G401 (cell line): ENCODE data around the gene CACNB3. TPM values are rescaled to one million over a fixed set of nuclear protein-coding genes. Genes with fewer than 3 reads are reported as not detected.
A peak's percentile ranks its signal among the peaks of the same experiment; 100 is the strongest.
"Not testable (repeated sequence)": the region's sequence is repeated elsewhere in the genome, so short reads cannot be mapped to it uniquely, and the experiment has no call there.

ENCODE experiments used
- DNase-seq: peaks from one replicate; pipeline ENCODE4 v3.0.0-alpha.2; 2015; ENCODE audit warnings: low spot score
- in situ Hi-C: cut with HindIII; loops from 2 replicates; pipeline ENCODE4 v1.10.0; 2016; ENCODE audit warnings: low sequenced_read_pairs, mixed read lengths
- total RNA-seq: library from RNA; depleted of rRNA; stranded (reverse); fragments of >200 nt; shearing (Covaris generic); gene quantifications from 2 replicates; pipeline ENCODE4 v1.2.3, GENCODE V29; 2014

Gene CACNB3
- total RNA-seq, 1 experiment from 2014 or later, result 2.9 TPM

- in situ Hi-C loops, DNase-seq: not testable (repeated sequence)
These were observed 23.7 kb downstream of the CACNB3 start for GRCh38 chr12:48842021-48842420.

DNA sequence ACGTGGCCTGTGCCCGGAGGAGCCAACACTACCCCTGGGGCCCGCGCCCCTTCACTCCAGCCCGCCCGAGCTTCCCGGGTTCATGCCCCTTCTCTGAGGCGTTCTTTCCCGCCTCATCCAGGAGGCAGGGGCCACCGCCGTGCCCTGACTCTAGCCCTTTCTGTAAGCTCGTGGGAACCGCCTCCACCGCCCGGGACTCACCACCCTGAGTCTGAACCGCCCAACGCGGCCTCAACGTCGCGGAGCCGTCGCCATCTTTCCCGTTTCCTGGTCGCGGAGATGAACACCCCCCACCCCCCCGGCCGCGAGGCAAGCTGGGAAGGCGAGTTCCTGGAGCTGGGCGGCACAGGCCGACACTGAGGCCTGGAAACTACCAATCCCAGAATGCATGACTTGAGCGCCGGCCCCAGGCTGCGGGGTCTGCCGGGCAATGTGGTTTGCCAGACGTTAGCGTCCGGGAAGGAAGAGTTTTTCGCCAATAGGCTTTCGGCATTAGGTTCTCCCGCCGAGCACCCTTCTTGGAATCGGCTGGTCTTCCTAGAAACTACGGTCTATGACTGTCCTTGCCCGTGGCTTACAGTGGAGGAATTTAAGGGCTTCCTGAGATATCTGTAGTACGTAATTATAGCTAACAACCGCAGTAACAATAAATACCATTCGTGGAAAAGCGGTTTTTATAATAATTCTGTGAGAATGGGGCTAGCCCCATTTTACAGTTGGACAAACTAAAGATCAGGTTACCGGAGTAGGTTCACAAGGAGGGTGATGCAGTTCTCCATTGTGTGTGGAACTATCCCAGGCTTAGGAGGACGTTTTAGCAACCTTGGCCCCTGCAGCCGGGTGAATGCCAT lies 33.8 kb downstream of the CACNB3 start, which contains the start of gene DDX23:
DDX23 (minus strand) TSS at position 281 of the 851 bp plus-strand sequence. CDS start 6,381 bp downstream, outside the sequence.
- peak; percentile 99 for DNase-seq
- in situ Hi-C loops, result no loop called here

DNA sequence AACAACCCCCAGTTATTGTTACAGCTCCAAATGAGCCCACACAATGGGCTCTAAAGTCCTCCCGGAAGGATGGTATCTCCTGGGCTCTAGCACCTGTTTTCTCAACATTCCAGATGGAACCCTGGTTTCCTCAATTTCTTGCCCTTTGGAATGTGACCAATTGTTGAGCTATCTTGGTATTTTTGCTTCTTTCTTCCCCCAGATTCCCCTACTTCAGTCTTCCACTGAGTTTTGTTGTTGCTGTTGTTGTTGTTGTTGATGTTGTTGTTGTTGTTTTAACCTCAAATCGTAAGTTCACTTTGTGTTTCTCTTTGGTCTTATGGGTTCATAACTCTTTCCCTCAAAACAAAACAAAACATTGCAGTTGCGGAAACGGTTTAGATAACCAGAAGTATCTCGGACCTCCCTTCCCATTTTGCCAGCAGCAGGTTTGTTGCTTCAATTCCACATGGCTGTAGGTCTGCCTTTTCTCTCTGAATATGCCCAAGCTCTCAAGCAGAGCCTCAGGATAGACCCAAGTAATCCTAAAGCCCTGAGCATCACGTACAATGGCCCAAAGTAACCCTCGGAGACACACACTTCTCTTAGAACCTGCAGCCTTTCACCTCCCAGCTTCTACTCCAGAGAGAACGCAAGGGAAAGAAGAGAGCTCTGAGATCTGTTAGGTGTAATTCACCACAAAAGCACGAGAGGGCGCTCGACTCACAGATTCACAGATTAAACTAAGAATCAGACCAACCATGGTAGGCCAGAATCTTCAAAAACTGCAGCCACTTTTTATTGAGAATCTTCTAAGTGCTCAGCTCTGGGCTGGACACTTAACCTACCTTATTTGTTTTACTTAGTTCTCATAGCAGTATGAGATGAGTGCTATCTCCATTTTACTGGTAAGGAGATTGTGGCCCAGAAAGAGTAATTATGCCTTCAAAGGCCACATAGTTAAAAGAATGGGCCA lies 34.7 kb downstream of the CACNB3 start:
- in situ Hi-C loops, result no loop called here
- DNase-seq, result peak; percentile 95

DNA sequence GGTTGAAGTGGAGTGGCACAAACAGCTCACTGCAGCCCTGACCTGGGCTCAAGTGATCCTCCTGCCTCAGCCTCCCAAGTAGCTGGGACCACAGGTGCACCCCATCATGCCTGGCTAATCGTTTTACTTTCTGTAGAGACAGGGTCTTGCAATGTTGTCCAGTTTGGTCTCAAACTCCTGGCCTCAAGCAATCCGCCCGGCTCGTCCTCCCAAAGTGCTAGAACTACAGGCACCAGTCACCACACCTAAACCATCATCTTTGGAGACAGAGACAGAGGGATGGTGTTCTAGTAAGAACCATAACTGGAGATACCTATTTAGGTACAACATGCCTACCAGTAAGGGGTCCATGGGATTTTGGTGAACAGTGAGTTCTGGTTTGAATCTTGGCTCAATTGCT lies 36.2 kb downstream of the CACNB3 start:
- no peak for DNase-seq
- in situ Hi-C loops, result no loop called here

DNA sequence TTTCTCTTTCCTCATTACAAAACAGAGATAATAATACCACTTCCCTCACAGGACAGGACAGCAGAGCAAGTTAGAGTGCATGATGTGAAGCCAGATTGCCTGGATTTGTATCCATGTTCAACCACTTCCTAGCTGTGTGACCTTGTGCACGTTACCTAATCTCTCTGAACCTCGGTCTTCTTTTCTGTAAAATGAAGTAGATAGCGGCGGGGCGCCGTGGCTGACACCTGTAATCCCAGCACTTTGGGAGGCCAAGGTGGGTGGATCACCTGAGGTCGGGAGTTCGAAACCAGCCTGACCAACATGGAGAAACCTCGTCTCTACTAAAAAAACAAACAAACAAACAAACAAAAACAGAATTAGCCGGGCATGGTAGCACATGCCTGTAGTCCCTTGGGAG lies 36.6 kb downstream of the CACNB3 start:
- in situ Hi-C loops, DNase-seq: not testable (repeated sequence)

- DNase-seq, result no peak
- in situ Hi-C loops, result no loop called here
These were observed 38.1 kb downstream of the CACNB3 start for GRCh38 chr12:48856379-48856778.

GRCh38 chr12:48857278-48857994 lies 39.1 kb downstream of the CACNB3 start:
- in situ Hi-C loops, result no loop called here
- DNase-seq, result no peak

GRCh38 chr12:48858043-48858442 lies 39.7 kb downstream of the CACNB3 start:
- in situ Hi-C loops, result no loop called here
- no peak for DNase-seq

- in situ Hi-C loops, result no loop called here
These were observed 41.3 kb downstream of the CACNB3 start for GRCh38 chr12:48859607-48860006.

GRCh38 chr12:48860236-48860635 lies 41.9 kb downstream of the CACNB3 start:
- in situ Hi-C loops, result not testable (repeated sequence)

More at GRCh38 chr12:48859607-48860006, 41.3 kb downstream of the CACNB3 start:
- no peak for DNase-seq

GRCh38 chr12:48861111-48861510 lies 42.8 kb downstream of the CACNB3 start:
- DNase-seq, result no peak
- in situ Hi-C loops, result no loop called here

More at GRCh38 chr12:48860236-48860635, 41.9 kb downstream of the CACNB3 start:
- not testable (repeated sequence) for DNase-seq

DNA sequence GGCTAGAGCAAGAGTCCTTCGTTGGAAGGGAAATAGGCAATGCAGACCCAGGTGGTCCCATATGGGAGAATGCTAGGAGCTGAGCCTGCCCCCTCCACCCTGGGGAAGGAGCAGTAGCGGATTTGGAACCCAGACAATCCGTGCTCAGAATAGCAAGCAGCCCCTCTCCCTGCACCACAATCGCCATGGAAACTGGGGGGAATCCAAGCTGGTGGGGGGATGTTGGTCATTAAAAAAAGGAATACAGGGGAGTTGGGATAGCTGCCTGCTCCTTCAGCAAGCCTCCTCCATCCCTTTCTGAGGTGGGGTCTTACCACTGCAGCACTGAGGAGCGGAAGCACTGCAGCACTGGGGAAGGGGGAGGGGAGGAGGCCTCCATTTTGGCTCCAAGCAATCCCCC lies 44.5 kb downstream of the CACNB3 start:
- in situ Hi-C loops, result no loop called here
- DNase-seq, result no peak

DNA sequence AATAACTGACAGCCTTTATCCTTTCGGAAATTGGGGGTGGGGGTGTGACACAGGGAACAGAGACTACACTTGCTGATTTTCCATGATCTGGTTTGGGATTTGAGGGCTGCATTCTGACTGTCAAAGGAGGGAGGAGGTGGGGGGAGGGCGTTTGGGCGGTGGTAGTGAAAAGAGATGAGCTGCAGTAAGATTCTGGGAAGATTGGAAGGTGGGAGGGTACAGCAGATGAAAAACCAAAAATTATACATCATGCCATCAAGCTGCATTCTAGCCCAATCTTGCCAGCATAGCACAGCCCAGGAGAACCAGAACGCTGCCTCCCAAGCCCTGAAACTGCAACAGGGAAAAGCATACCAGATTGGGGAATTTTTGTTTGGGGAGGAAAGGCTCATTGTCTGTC lies 45.0 kb downstream of the CACNB3 start:
- DNase-seq, result no peak
- in situ Hi-C loops, result no loop called here

DNA sequence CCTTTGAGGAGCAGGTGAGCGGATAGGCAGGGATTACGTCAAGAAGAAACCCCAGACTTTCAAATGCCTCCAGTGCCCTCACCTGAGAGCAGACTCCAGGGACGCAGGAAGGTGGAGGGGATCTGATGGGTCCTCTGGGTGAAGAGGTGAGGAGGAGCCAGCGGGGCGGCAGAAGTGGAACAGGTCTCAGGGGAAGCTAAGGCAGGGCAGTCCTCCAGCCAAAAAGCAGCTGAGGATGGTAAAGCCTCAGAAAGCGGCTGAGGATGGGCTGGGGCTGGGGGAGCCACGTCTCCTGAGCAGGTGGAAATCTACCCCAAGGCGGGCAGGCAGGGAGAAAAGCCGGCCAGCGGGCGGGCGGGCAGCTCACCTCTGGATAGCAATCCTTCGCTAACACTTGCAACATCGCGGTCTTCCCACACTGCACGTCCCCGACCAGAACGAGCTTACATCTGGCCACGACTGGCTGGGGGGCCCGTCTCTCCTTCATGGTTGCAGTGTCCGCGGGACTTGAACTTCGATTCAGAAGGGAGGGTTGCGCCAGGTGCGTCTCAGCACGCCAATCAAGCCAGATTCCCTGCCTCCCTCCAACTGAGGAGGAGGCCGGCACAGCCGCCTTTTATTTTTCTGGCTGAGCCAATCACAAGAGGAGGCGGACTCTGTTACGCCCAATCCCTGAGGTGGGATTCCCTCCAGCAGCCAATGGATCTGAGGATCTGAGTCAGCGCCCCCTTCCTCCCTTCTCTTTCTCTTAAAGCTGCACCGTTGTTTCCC lies 47.2 kb downstream of the CACNB3 start, which contains the start of gene RND1:
RND1 (minus strand) TSS at position 590 of the 771 bp plus-strand sequence; CDS start at position 487, 103 bp downstream.
- DNase-seq, result peak; percentile 98
- in situ Hi-C loops, result no loop called here

DNA sequence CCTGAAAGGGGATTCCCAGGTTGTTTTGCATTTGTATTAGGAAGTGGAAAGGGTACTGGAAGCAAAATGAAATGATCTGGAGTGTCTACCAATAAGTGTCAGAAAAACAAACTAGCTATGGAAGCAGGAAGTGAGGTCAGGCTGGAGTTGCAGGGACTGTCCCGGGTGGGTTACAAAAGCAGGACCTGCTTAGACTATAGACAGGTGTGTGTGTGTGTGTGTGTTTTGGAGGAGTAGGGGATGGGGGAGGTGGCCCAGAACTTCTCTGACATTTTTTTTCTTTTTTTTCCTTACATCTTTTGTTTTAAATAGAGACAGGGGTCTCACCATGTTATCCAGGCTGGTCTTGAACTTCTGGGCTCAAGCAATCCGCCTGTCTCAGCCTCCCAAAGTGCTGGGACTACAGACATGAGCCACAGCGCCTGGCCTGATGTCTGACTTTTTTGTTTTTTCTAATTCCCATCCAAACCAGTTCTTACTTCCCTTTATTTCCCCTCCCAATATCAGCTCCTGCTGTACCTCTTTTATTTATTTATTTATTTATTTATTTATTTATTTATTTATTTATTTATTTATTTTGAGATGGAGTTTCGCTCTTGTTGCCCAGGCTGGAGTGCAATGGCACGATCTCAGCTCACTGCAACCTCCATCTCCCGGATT lies 47.9 kb downstream of the CACNB3 start:
- DNase-seq, result no peak
- in situ Hi-C loops, result no loop called here

DNA sequence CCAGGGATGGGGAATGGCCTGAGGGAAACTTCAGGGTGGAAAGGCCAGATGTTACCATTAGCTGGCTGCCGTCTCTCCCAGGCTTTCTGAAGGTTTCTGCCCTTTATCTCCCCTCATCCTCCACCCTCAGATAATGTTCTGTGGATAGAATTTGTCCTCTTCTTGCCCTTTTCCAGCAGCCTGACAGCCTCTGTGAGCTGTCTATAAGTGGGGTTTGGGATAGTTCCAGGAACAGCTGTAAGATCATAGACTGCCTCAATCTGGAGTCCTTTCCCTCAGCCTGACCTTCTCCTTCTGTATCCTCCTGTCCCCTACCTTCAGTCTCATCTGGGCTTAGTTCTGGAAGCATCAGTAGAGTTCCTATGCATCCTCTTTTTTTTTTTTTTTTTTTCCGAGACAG lies 50.2 kb downstream of the CACNB3 start:
- in situ Hi-C loops, result no loop called here
- DNase-seq, result no peak

GRCh38 chr12:48869191-48869590 lies 50.9 kb downstream of the CACNB3 start:
- in situ Hi-C loops, result no loop called here
- no peak for DNase-seq

- no peak for DNase-seq
- in situ Hi-C loops, result no loop called here
These were observed 54.8 kb downstream of the CACNB3 start for GRCh38 chr12:48873096-48873495.
